Caco-2 (cell line): ENCODE results near the gene PDE11A. TPM values are rescaled to one million over a fixed set of nuclear protein-coding genes. Genes with fewer than 3 reads are reported as not detected.

Experiments
- BruUV-seq: library from RNA; stranded (reverse); fragments of 400-500 nt; replicated peaks from 2 replicates; lab custom pipeline; 2021; lab: Mats Ljungman, UMichigan
- CTCF ChIA-PET: fragments of 300-600 bp; sonication (Branson Sonifier 250); formaldehyde crosslinking; loops from one replicate; lab custom pipeline; 2022; ENCODE audit warnings: antibody characterized with exemption; lab: Charles Lee
- POLR2A ChIA-PET: fragments of 300-600 bp; sonication (Branson Sonifier 250); formaldehyde crosslinking; loops from one replicate; lab custom pipeline; 2022; ENCODE audit warnings: antibody characterized with exemption; lab: Charles Lee
- DNase-seq, 2 experiments: peaks; one replicate each; pipeline versions ENCODE4 v3.0.0 to v3.0.0-alpha.2; 2020 to 2022
- H3K27me3 ChIP-seq: replicated peaks from 2 replicates; pipeline ENCODE4 v1.6.0; 2011; ENCODE audit warnings: low read length; ENCODE audit not compliant: control insufficient read depth, insufficient read depth
- H3K36me3 ChIP-seq: 2 replicates; pipeline ENCODE4 v1.5.1; 2011; ENCODE audit warnings: low read length; ENCODE audit not compliant: control insufficient read depth, insufficient read depth
- H3K4me1 ChIP-seq: fragments of 250-450 bp; sonication (Bioruptor Pico); 2 replicates; pipeline ENCODE4 v1.5.1; 2020; ENCODE audit warnings: mild to moderate bottlenecking
- H3K4me3 ChIP-seq: 2 replicates; pipeline ENCODE4 v1.5.1; 2011; ENCODE audit warnings: low read depth, mild to moderate bottlenecking, control low read depth, low read length
- H3K9me3 ChIP-seq: fragments of 250-450 bp; sonication (Bioruptor Pico); 2 replicates; pipeline ENCODE4 v1.5.1; 2020; ENCODE audit warnings: mild to moderate bottlenecking, moderate library complexity
- H3K27ac Mint-ChIP-seq: one replicate; pipeline ENCODE4 v1.8.0; 2022; ENCODE audit warnings: mixed read lengths; ENCODE audit not compliant: unreplicated experiment
- H3K27me3 Mint-ChIP-seq: one replicate; pipeline ENCODE4 v1.8.0; 2022; ENCODE audit warnings: mixed read lengths; ENCODE audit not compliant: insufficient read depth, unreplicated experiment
- H3K36me3 Mint-ChIP-seq: one replicate; pipeline ENCODE4 v1.8.0; 2022; ENCODE audit warnings: mild to moderate bottlenecking, mixed read lengths; ENCODE audit not compliant: insufficient read depth, unreplicated experiment
- H3K4me1 Mint-ChIP-seq: one replicate; pipeline ENCODE4 v1.8.0; 2022; ENCODE audit warnings: low read depth, mixed read lengths; ENCODE audit not compliant: unreplicated experiment
- H3K4me3 Mint-ChIP-seq: one replicate; pipeline ENCODE4 v1.8.0; 2022; ENCODE audit warnings: mild to moderate bottlenecking, moderate library complexity, mixed read lengths; ENCODE audit not compliant: unreplicated experiment
- H3K9me3 Mint-ChIP-seq: one replicate; pipeline ENCODE4 v1.8.0; 2022; ENCODE audit warnings: mixed read lengths; ENCODE audit not compliant: unreplicated experiment
- intact Hi-C: fragments of 100-400 bp; cut with micrococcal nuclease; formaldehyde crosslinking; loops from one replicate; pipeline ENCODE4 v1.10.0; 2022; ENCODE audit not compliant: unreplicated experiment
- total RNA-seq: library from RNA; stranded (reverse); gene quantifications from 2 replicates; pipeline ENCODE4 v1.2.3, GENCODE V29; 2022
- TF ChIP-seq, protein P1 (sequence below), 2 experiments: fragments of 200-600 bp in 1 of 2; IDR thresholded peaks; 1 replicate in 1 of 2; 2 replicates in 1 of 2; pipeline versions ENCODE4 v1.5.1 to v1.8.0; 2011 to 2022; ENCODE audit warnings: antibody characterized with exemption in 1 of 2, control low read depth in 1 of 2, inconsistent platforms in 1 of 2, low read depth in 1 of 2, low read length in 1 of 2, mild to moderate bottlenecking in 1 of 2, moderate library complexity in 1 of 2; ENCODE audit not compliant: insufficient read depth in 1 of 2, severe bottlenecking in 1 of 2, unreplicated experiment in 1 of 2

PDE11A gene
- total RNA-seq, 1 experiment from 2014 or later, result 0.25 TPM

- Histone ChIP-seq H3K4me1 (no peaks in the 10 kb centered on the region), H3K4me3 (no peak overlapping the region), H3K27me3 (no peaks in the 10 kb centered on the region), H3K36me3 (no peaks in the 10 kb centered on the region), H3K9me3 (no peaks in the 10 kb centered on the region)
- BruUV-seq, result no TSS peak
- no peak overlapping the region for H3K27ac Mint-ChIP-seq
- TF ChIP-seq, protein P1, sequence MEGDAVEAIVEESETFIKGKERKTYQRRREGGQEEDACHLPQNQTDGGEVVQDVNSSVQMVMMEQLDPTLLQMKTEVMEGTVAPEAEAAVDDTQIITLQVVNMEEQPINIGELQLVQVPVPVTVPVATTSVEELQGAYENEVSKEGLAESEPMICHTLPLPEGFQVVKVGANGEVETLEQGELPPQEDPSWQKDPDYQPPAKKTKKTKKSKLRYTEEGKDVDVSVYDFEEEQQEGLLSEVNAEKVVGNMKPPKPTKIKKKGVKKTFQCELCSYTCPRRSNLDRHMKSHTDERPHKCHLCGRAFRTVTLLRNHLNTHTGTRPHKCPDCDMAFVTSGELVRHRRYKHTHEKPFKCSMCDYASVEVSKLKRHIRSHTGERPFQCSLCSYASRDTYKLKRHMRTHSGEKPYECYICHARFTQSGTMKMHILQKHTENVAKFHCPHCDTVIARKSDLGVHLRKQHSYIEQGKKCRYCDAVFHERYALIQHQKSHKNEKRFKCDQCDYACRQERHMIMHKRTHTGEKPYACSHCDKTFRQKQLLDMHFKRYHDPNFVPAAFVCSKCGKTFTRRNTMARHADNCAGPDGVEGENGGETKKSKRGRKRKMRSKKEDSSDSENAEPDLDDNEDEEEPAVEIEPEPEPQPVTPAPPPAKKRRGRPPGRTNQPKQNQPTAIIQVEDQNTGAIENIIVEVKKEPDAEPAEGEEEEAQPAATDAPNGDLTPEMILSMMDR (IDR thresholded peaks at IDR 0.05; ENCODE audit: insufficient read depth in 1 of 2, low read depth in 1 of 2, low read length in 1 of 2, severe bottlenecking in 1 of 2, unreplicated experiment in 1 of 2), result no peak
- H3K4me1 Mint-ChIP-seq, result no peaks in the 10 kb centered on the region
- CTCF ChIA-PET, result no interaction called here
- H3K9me3 Mint-ChIP-seq, result peaks cover 9% of the 10 kb centered on the region
- POLR2A ChIA-PET, result no interaction called here
- no peaks in the 10 kb centered on the region for H3K36me3 Mint-ChIP-seq
- H3K4me3 Mint-ChIP-seq, result no peak overlapping the region
- DNase-seq, result no peak
- intact Hi-C loops, result no loop called here
- H3K27me3 Mint-ChIP-seq, result peaks cover 4% of the 10 kb centered on the region
These were observed 294.1 kb downstream of the PDE11A start for GRCh38 chr2:177778472-177778871.

DNA sequence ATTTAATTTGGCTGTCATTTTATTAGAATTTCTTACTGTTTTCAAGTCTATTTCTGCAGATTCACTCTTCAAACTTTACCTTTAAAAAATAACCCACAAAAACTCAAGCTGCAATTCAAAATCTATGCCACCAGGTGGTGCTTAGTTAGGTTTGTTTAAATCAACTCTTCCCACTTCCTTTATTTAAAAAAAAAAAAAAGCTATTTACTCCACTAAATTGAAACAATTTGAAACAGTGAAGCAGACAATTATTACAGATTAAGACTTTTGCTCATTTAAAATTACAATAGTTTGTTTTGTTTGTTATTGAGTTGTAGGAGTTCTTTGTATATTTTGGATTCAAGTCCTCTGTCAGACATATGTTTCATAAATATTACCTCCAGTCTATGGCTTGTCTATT lies 300.0 kb downstream of the PDE11A start:
- intact Hi-C loops, result no loop called here

DNA sequence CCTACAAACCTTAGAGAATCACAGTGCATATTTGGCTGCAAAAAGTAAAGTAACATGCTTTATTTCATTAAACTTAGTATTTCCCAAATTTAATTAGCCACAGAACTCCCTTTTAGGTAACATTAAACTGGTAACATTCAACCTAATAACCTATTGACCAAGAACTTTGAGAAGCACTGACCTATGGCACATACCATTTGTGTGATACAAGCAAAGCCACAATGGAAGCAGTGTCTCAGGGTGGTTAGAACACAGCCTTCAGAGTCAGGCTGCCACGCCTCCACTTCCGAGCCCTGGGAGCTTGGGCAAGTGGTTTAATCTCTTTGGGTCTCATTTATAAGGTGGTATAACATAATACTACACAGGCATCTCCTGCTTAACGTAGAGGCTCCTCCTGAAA lies 301.4 kb downstream of the PDE11A start:
- no TSS peak for BruUV-seq
- Mint-ChIP-seq H3K27ac (no peak overlapping the region), H3K4me3 (no peak overlapping the region), H3K27me3 (peaks cover 4% of the 10 kb centered on the region), H3K36me3 (no peaks in the 10 kb centered on the region), H3K4me1 (no peaks in the 10 kb centered on the region), H3K9me3 (no peaks in the 10 kb centered on the region)
- Histone ChIP-seq H3K4me1 (no peaks in the 10 kb centered on the region), H3K36me3 (no peaks in the 10 kb centered on the region), H3K4me3 (no peak overlapping the region), H3K27me3 (no peaks in the 10 kb centered on the region), H3K9me3 (no peaks in the 10 kb centered on the region)
- peak in 1 of 2 experiments; percentile 10 for DNase-seq
- TF ChIP-seq, protein P1 (IDR thresholded peaks at IDR 0.05; ENCODE audit: insufficient read depth in 1 of 2, low read depth in 1 of 2, low read length in 1 of 2, severe bottlenecking in 1 of 2, unreplicated experiment in 1 of 2), result no peak
- POLR2A ChIA-PET, result no interaction called here
- CTCF ChIA-PET, result no interaction called here
- intact Hi-C loops, result no loop called here

More for the DNA sequence above, 300.0 kb downstream of the PDE11A start:
- Histone ChIP-seq H3K4me3 (no peak overlapping the region), H3K4me1 (no peaks in the 10 kb centered on the region), H3K36me3 (no peaks in the 10 kb centered on the region), H3K27me3 (no peaks in the 10 kb centered on the region), H3K9me3 (no peaks in the 10 kb centered on the region)
- no TSS peak for BruUV-seq
- TF ChIP-seq, protein P1 (IDR thresholded peaks at IDR 0.05; ENCODE audit: insufficient read depth in 1 of 2, low read depth in 1 of 2, low read length in 1 of 2, severe bottlenecking in 1 of 2, unreplicated experiment in 1 of 2), result peak; percentile 51 to 60
- Mint-ChIP-seq H3K9me3 (no peaks in the 10 kb centered on the region), H3K36me3 (no peaks in the 10 kb centered on the region), H3K27me3 (peaks cover 4% of the 10 kb centered on the region), H3K27ac (no peak overlapping the region), H3K4me1 (no peaks in the 10 kb centered on the region), H3K4me3 (no peak overlapping the region)
- DNase-seq, result peak in 1 of 2 experiments; percentile 33
- POLR2A ChIA-PET, result interaction anchor here (0.5 kb wide), 1 partner anchor 506 kb away, joined by 4 read pairs; no protein-coding TSS in a partner anchor
- CTCF ChIA-PET, result interaction anchor here (0.6 to 1.8 kb wide), 2 partner anchors 27 to 58 kb away, joined by 3 to 5 read pairs; no protein-coding TSS in a partner anchor
